GM23338 (cell line): Measurements from ENCODE around the gene DGCR6L.
"Not testable (repeated sequence)": the region's sequence is repeated elsewhere in the genome, so short reads cannot be mapped to it uniquely, and the experiment has no call there.

Experiments used
- CREB1 ChIP-seq: fragments of 250-450 bp; sonication (Bioruptor Pico); IDR thresholded peaks from 2 replicates; pipeline ENCODE4 v1.5.0; 2020; ENCODE audit warnings: low read depth, mild to moderate bottlenecking, moderate library complexity
- CTCF ChIP-seq, 2 experiments: fragments of 200-600 bp in 1 of 2; sonication (generic) in 1 of 2; conservative IDR thresholded peaks; 2 replicates each; pipeline versions ENCODE4 v1.5.1 to v1.6.1; 2016 to 2017; ENCODE audit warnings: antibody characterized with exemption in 2 of 2, low read depth in 2 of 2, mild to moderate bottlenecking in 2 of 2, moderate library complexity in 1 of 2
- EZH2 ChIP-seq: fragments of 200-600 bp; sonication (generic); IDR thresholded peaks from one replicate; pipeline ENCODE4 v1.8.0; 2017; ENCODE audit warnings: antibody characterized with exemption, mild to moderate bottlenecking, low read depth; ENCODE audit not compliant: unreplicated experiment
- EZH2phosphoT487 ChIP-seq: fragments of 200-600 bp; sonication (generic); IDR thresholded peaks from one replicate; pipeline ENCODE4 v1.8.1; 2018; ENCODE audit warnings: antibody characterized with exemption; ENCODE audit not compliant: unreplicated experiment
- POLR2AphosphoS5 ChIP-seq: IDR thresholded peaks from 2 replicates; pipeline ENCODE4 v1.6.1; 2016; ENCODE audit warnings: antibody characterized with exemption, low read depth
- STAT1 ChIP-seq: IDR thresholded peaks from one replicate; pipeline ENCODE4 v1.6.1; 2016; ENCODE audit warnings: antibody characterized with exemption; ENCODE audit not compliant: unreplicated experiment

DNA sequence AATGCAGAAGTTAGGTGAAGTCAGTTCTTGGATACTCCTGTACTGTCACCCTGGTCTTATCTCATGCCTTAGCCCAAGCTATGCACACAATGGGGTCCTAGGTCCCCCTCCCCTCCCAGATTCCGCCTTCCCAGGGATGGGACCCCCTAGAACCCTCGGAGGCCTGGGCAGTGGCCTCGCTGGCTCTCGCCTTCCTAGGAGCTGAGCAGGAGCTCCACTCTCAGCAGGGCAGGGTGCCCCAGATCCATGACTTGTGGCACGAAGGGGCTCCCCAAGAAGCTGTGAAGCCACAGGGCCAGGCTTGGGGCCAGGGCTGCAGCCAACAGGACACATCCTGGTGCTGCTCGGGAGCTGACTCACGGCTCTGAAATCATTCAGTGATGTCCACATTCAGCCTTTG is 9.7 kb downstream of the DGCR6L start:
- TF ChIP-seq POLR2AphosphoS5; EZH2phosphoT487; EZH2; CTCF (conservative IDR thresholded peaks at IDR 0.05; ENCODE audit: low read depth in 2 of 2); CREB1 (CRISPR knock-in tag); STAT1: not testable (repeated sequence)
